ENCODE data around the gene FKBP11. TPM values are rescaled to one million over a fixed set of nuclear protein-coding genes. Genes with fewer than 3 reads are reported as not detected.

FKBP11 gene
- total and polyA plus RNA-seq, 2 of the 13 experiments (the other 11 are each of a cell fraction or from before 2014, with no cell fraction given), result 15.5 to 19.4 TPM

- TF ChIP-seq, protein P1, sequence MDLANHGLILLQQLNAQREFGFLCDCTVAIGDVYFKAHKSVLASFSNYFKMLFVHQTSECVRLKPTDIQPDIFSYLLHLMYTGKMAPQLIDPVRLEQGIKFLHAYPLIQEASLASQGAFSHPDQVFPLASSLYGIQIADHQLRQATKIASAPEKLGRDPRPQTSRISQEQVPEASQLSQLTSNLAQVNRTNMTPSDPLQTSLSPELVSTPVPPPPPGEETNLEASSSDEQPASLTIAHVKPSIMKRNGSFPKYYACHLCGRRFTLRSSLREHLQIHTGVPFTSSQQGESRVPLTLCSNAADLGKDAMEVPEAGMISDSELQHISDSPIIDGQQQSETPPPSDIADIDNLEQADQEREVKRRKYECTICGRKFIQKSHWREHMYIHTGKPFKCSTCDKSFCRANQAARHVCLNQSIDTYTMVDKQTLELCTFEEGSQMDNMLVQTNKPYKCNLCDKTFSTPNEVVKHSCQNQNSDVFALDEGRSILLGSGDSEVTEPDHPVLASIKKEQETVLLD (CRISPR knock-in tag; IDR thresholded peaks at IDR 0.05; ENCODE audit: low read depth), result no peak
- TF ChIP-seq CSRNP1 (CRISPR knock-in tag; IDR thresholded peaks at IDR 0.05) (no peak), ZFP1 (CRISPR knock-in tag; IDR thresholded peaks at IDR 0.05) (no peak), MAZ (IDR thresholded peaks at IDR 0.05; ENCODE audit: borderline replicate concordance, low read depth, low read length) (no peak), MAZ (CRISPR knock-in tag; IDR thresholded peaks at IDR 0.05; ENCODE audit: low read depth) (peak; percentile 27; the same call in 1 of the 2 replicates), ZHX2 (IDR thresholded peaks at IDR 0.05; ENCODE audit: low read depth) (0 out of 2 replicates have a peak, but pooled peaks have one; percentile 18), ZHX2 (CRISPR knock-in tag; IDR thresholded peaks at IDR 0.05; ENCODE audit: borderline replicate concordance) (no peak), ZFP36L1 (CRISPR knock-in tag; IDR thresholded peaks at IDR 0.05) (no peak), MAFF (IDR thresholded peaks at IDR 0.05; ENCODE audit: low read depth, low read length) (no peak), ZNF557 (CRISPR knock-in tag; IDR thresholded peaks at IDR 0.05) (no peak), ZNF607 (CRISPR knock-in tag; IDR thresholded peaks at IDR 0.05; ENCODE audit: borderline replicate concordance) (no peak), AGO2 (optimal IDR thresholded peaks at IDR 0.05; ENCODE audit: low read depth, low read length) (no peak), ZNF24 (IDR thresholded peaks at IDR 0.05) (no peak)
- TF ChIP-seq, protein P2, sequence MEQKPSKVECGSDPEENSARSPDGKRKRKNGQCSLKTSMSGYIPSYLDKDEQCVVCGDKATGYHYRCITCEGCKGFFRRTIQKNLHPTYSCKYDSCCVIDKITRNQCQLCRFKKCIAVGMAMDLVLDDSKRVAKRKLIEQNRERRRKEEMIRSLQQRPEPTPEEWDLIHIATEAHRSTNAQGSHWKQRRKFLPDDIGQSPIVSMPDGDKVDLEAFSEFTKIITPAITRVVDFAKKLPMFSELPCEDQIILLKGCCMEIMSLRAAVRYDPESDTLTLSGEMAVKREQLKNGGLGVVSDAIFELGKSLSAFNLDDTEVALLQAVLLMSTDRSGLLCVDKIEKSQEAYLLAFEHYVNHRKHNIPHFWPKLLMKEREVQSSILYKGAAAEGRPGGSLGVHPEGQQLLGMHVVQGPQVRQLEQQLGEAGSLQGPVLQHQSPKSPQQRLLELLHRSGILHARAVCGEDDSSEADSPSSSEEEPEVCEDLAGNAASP (CRISPR knock-in tag; IDR thresholded peaks at IDR 0.05; ENCODE audit: borderline replicate concordance), result peak; percentile 45; the same call in 1 of the 2 replicates
- TF ChIP-seq, protein P3, sequence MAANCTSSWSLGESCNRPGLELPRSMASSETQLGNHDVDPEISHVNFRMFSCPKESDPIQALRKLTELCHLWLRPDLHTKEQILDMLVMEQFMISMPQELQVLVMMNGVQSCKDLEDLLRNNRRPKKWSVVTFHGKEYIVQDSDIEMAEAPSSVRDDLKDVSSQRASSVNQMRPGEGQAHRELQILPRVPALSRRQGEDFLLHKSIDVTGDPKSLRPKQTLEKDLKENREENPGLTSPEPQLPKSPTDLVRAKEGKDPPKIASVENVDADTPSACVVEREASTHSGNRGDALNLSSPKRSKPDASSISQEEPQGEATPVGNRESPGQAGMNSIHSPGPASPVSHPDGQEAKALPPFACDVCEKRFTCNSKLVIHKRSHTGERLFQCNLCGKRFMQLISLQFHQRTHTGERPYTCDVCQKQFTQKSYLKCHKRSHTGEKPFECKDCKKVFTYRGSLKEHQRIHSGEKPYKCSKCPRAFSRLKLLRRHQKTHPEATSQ (CRISPR knock-in tag; IDR thresholded peaks at IDR 0.05; ENCODE audit: borderline replicate concordance), result 0 out of 2 replicates have a peak, but pooled peaks have one; percentile 30
Measured at GRCh38 chr12:48883305-48884161, 41.8 kb downstream of the FKBP11 start (continued).
